HepG2 (cell line): Measurements from ENCODE around the gene POLA2. TPM values are rescaled to one million over a fixed set of nuclear protein-coding genes. Genes with fewer than 3 reads are reported as not detected.

ENCODE experiments used
- ATAC-seq: fragments of 200-7000 bp; cut with Tn5 transposase; 3 replicates; pipeline ENCODE4 v1.9.1; 2020; ENCODE audit warnings: mild to moderate bottlenecking, moderate library complexity
- BruUV-seq: library from RNA; stranded (reverse); fragments of 400-500 nt; replicated peaks from 2 replicates; lab custom pipeline; 2021; lab: Mats Ljungman, UMichigan
- CTCF ChIA-PET: fragments of 300-600 bp; formaldehyde crosslinking; extraction: SDS; loops from one replicate; lab custom pipeline; 2021; ENCODE audit warnings: low total read pairs, inconsistent platforms, low intra/inter-chr PET ratio; lab: Yijun Ruan, JAX
- POLR2A ChIA-PET: fragments of 350-600 bp; sonication (Branson Sonifier 250); formaldehyde crosslinking; loops from one replicate; lab custom pipeline; 2020; ENCODE audit warnings: antibody characterized with exemption, inconsistent platforms; lab: Yijun Ruan, JAX
- DNase-seq: peaks from one replicate; pipeline ENCODE4 v3.0.0-alpha.2; 2015; ENCODE audit warnings: low spot score
- FAIRE-seq: peaks from 3 replicates; lab custom pipeline; 2011; peaks lifted over from hg19 to GRCh38; lab: Jason Lieb, UNC
- H2AFZ ChIP-seq: one replicate; pipeline ENCODE4 v1.6.1; 2011; ENCODE audit warnings: low read length, inconsistent platforms
- H3K27ac ChIP-seq: fragments of 300-600 bp; 3 replicates; pipeline ENCODE4 v1.8.0; 2011; ENCODE audit warnings: mixed run types, mild to moderate bottlenecking, mixed read lengths, low read length, inconsistent platforms; ENCODE audit not compliant: insufficient read depth; ENCODE audit errors: extremely low read length
- H3K27me3 ChIP-seq, 2 experiments: fragments of 200-600 bp in 1 of 2; 2 replicates in 1 of 2; 3 replicates in 1 of 2; pipeline versions ENCODE4 v1.6.0 to v1.8.0; 2011; ENCODE audit warnings: low read length in 2 of 2, mild to moderate bottlenecking in 2 of 2, moderate library complexity in 2 of 2, inconsistent platforms in 1 of 2; ENCODE audit not compliant: insufficient read depth in 2 of 2, control insufficient read depth in 1 of 2
- H3K36me3 ChIP-seq, 2 experiments: fragments of 200-600 bp in 1 of 2; replicated peaks in 1 of 2; 2 replicates in 1 of 2; 3 replicates in 1 of 2; pipeline versions ENCODE4 v1.5.1 to v1.8.0; 2011; ENCODE audit warnings: low read length in 2 of 2, inconsistent platforms in 1 of 2; ENCODE audit not compliant: insufficient read depth in 2 of 2, control insufficient read depth in 1 of 2
- H3K4me1 ChIP-seq: 2 replicates; pipeline ENCODE4 v1.5.1; 2012; ENCODE audit warnings: low read length, inconsistent platforms; ENCODE audit not compliant: insufficient read depth
- H3K4me2 ChIP-seq: 2 replicates; pipeline ENCODE4 v1.6.0; 2011; ENCODE audit warnings: low read depth, low read length, inconsistent platforms
- H3K4me3 ChIP-seq, 3 experiments: fragments of 200-600 bp in 1 of 3; sonication (generic), shearing (Covaris generic) in 1 of 3; replicated peaks in 1 of 3; 2 replicates each; pipeline ENCODE4 v1.5.1; 2011 to 2016; ENCODE audit warnings: low read length in 3 of 3, inconsistent platforms in 2 of 3, low read depth in 2 of 3, mild to moderate bottlenecking in 2 of 3, control low read depth in 1 of 3, mixed read lengths in 1 of 3; ENCODE audit not compliant: insufficient read depth in 1 of 3
- H3K79me2 ChIP-seq: one replicate; pipeline ENCODE4 v1.6.1; 2011; ENCODE audit warnings: low read length, inconsistent platforms; ENCODE audit not compliant: insufficient read depth
- H3K9ac ChIP-seq: 2 replicates; pipeline ENCODE4 v1.6.0; 2011; ENCODE audit warnings: mild to moderate bottlenecking, low read depth, low read length, inconsistent platforms; ENCODE audit not compliant: insufficient read depth
- H3K9me3 ChIP-seq: 2 replicates; pipeline ENCODE4 v1.5.1; 2012; ENCODE audit warnings: mild to moderate bottlenecking, low read length
- H4K20me1 ChIP-seq: 2 replicates; pipeline ENCODE4 v1.6.0; 2011; ENCODE audit warnings: inconsistent platforms, mild to moderate bottlenecking, low read length, moderate library complexity; ENCODE audit not compliant: insufficient read depth
- ETV6 ChIP-seq: sonication (generic); formaldehyde crosslinking; conservative IDR thresholded peaks from 2 replicates; pipeline ENCODE4 v1.4.0; 2020; ENCODE audit warnings: missing genetic modification reagents
- HOXA5 ChIP-seq: sonication (generic); formaldehyde crosslinking; IDR thresholded peaks from 2 replicates; pipeline ENCODE4 v1.4.0; 2020; ENCODE audit warnings: missing genetic modification reagents
- MXI1 ChIP-seq: IDR thresholded peaks from 3 replicates; pipeline ENCODE4 v1.6.1; 2012; ENCODE audit warnings: low read depth, low read length, inconsistent platforms, borderline replicate concordance
- SMC3 ChIP-seq: IDR thresholded peaks from 2 replicates; pipeline ENCODE4 v1.6.1; 2011; ENCODE audit warnings: low read length, improper control_type of control experiment
- STAG1 ChIP-seq: sonication (generic); formaldehyde crosslinking; IDR thresholded peaks from 2 replicates; pipeline ENCODE4 v1.4.0; 2020; ENCODE audit warnings: missing genetic modification reagents
- ZNF138 ChIP-seq: sonication (generic); formaldehyde crosslinking; IDR thresholded peaks from 2 replicates; pipeline ENCODE4 v1.5.0; 2020; ENCODE audit warnings: mild to moderate bottlenecking, low read depth, missing genetic modification reagents
- ZNF530 ChIP-seq: sonication (generic); formaldehyde crosslinking; IDR thresholded peaks from 2 replicates; pipeline ENCODE4 v1.5.0; 2020; ENCODE audit warnings: low read depth, mild to moderate bottlenecking, missing genetic modification reagents
- ZNF550 ChIP-seq: sonication (generic); formaldehyde crosslinking; IDR thresholded peaks from 2 replicates; pipeline ENCODE4 v1.4.0; 2020; ENCODE audit warnings: mild to moderate bottlenecking, missing genetic modification reagents, borderline replicate concordance
- ZSCAN22 ChIP-seq: sonication (generic); formaldehyde crosslinking; IDR thresholded peaks from 2 replicates; pipeline ENCODE4 v1.4.0; 2020; ENCODE audit warnings: mild to moderate bottlenecking, missing genetic modification reagents
- WGBS: methylation state at CpG from one replicate; pipeline ENCODE4 v1.1.6; 2017; ENCODE audit warnings: low lambda C conversion rate; 5-methylcytosine and 5-hydroxymethylcytosine counted together
- in situ Hi-C: cut with HindIII; loops from 2 replicates; pipeline ENCODE4 v1.10.0; 2017; ENCODE audit warnings: low pct_unique_long_range_greater_than_20kb; ENCODE audit not compliant: extremely low pct_ligation_motif_present
- intact Hi-C: fragments of 100-400 bp; cut with micrococcal nuclease; formaldehyde crosslinking; loops from one replicate; pipeline ENCODE4 v1.10.0; 2022; ENCODE audit not compliant: unreplicated experiment
- polyA plus RNA-seq, 8 experiments: library from polyadenylated mRNA; depleted of rRNA in 3 of 8; stranded (reverse) in 7 of 8; unstranded in 1 of 8; fragments of >200 nt; fragmentation: Illumina TruSeq in 4 of 8; extraction: Trizol in 4 of 8; gene quantifications; 2 replicates each; pipeline versions ENCODE4 v1.2.1 to v1.2.3, GENCODE V29; 2011 to 2016; ENCODE audit warnings: low read depth in 4 of 8, missing spikeins in 1 of 8, mixed read lengths in 1 of 8; ENCODE audit not compliant: insufficient read depth in 1 of 8
- total RNA-seq, 5 experiments: library from RNA; depleted of rRNA; stranded (reverse); fragments of >200 nt; fragmentation: Illumina TruSeq; extraction: Trizol; gene quantifications; 2 replicates each; pipeline ENCODE4 v1.2.3, GENCODE V29; 2016; ENCODE audit warnings: low read depth in 1 of 5
- TF ChIP-seq, protein P1 (sequence below): sonication (generic); formaldehyde crosslinking; IDR thresholded peaks from 2 replicates; pipeline ENCODE4 v1.5.1; 2020; ENCODE audit warnings: mild to moderate bottlenecking, missing genetic modification reagents, moderate library complexity
- TF ChIP-seq, protein P2 (sequence below): IDR thresholded peaks from 2 replicates; pipeline ENCODE4 v1.6.1; 2016; ENCODE audit warnings: low read depth
- TF ChIP-seq, protein P3 (sequence below): sonication (generic); formaldehyde crosslinking; IDR thresholded peaks from 2 replicates; pipeline ENCODE4 v1.5.0; 2020; ENCODE audit warnings: mild to moderate bottlenecking, missing genetic modification reagents, moderate library complexity

POLA2 gene
- total and polyA plus RNA-seq, 2 of the 13 experiments (the other 11 are each of a cell fraction or from before 2014, with no cell fraction given), result 9.7 to 15.6 TPM

DNA sequence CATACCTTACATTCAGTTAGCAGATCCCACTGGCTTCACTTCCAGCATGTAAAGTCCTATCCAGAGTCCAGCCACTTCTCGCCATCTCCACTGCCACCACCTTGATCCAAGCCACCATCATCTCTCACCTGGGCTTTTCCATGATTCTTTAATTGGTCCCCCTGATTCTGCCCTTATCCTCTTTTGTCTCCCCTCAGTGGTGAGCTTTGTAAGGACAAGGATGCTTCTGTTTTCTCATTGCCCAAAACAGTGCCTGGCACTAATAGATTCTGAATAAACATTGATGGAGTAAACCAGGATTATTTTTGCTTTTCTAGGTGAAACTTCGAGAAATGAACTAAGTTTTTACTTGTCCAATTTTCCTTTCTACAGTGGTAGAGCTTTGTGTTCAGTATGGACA, 4.4 kb downstream of the POLA2 start:
- H3K79me2 ChIP-seq, result peaks cover 20% of the 10 kb centered on the region
- TF ChIP-seq, protein P1, sequence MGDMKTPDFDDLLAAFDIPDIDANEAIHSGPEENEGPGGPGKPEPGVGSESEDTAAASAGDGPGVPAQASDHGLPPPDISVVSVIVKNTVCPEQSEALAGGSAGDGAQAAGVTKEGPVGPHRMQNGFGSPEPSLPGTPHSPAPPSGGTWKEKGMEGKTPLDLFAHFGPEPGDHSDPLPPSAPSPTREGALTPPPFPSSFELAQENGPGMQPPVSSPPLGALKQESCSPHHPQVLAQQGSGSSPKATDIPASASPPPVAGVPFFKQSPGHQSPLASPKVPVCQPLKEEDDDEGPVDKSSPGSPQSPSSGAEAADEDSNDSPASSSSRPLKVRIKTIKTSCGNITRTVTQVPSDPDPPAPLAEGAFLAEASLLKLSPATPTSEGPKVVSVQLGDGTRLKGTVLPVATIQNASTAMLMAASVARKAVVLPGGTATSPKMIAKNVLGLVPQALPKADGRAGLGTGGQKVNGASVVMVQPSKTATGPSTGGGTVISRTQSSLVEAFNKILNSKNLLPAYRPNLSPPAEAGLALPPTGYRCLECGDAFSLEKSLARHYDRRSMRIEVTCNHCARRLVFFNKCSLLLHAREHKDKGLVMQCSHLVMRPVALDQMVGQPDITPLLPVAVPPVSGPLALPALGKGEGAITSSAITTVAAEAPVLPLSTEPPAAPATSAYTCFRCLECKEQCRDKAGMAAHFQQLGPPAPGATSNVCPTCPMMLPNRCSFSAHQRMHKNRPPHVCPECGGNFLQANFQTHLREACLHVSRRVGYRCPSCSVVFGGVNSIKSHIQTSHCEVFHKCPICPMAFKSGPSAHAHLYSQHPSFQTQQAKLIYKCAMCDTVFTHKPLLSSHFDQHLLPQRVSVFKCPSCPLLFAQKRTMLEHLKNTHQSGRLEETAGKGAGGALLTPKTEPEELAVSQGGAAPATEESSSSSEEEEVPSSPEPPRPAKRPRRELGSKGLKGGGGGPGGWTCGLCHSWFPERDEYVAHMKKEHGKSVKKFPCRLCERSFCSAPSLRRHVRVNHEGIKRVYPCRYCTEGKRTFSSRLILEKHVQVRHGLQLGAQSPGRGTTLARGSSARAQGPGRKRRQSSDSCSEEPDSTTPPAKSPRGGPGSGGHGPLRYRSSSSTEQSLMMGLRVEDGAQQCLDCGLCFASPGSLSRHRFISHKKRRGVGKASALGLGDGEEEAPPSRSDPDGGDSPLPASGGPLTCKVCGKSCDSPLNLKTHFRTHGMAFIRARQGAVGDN (CRISPR knock-in tag), result no peak
- TF ChIP-seq STAG1 (CRISPR knock-in tag) (peak; percentile 5; the same call in 1 of the 2 replicates), HOXA5 (no peak), ZNF138 (CRISPR knock-in tag) (no peak), ZNF550 (CRISPR knock-in tag) (no peak), ZSCAN22 (CRISPR knock-in tag) (no peak), ETV6 (CRISPR knock-in tag) (no peak), SMC3 (0 out of 2 replicates have a peak, but pooled peaks have one; percentile 3), MXI1 (no peak), ZNF530 (CRISPR knock-in tag) (no peak)
- TF ChIP-seq, protein P2, sequence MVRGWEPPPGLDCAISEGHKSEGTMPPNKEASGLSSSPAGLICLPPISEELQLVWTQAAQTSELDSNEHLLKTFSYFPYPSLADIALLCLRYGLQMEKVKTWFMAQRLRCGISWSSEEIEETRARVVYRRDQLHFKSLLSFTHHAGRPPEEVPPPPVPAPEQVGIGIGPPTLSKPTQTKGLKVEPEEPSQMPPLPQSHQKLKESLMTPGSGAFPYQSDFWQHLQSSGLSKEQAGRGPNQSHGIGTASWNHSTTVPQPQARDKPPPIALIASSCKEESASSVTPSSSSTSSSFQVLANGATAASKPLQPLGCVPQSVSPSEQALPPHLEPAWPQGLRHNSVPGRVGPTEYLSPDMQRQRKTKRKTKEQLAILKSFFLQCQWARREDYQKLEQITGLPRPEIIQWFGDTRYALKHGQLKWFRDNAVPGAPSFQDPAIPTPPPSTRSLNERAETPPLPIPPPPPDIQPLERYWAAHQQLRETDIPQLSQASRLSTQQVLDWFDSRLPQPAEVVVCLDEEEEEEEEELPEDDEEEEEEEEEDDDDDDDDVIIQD (CRISPR knock-in tag), result no peak
- TF ChIP-seq, protein P3, sequence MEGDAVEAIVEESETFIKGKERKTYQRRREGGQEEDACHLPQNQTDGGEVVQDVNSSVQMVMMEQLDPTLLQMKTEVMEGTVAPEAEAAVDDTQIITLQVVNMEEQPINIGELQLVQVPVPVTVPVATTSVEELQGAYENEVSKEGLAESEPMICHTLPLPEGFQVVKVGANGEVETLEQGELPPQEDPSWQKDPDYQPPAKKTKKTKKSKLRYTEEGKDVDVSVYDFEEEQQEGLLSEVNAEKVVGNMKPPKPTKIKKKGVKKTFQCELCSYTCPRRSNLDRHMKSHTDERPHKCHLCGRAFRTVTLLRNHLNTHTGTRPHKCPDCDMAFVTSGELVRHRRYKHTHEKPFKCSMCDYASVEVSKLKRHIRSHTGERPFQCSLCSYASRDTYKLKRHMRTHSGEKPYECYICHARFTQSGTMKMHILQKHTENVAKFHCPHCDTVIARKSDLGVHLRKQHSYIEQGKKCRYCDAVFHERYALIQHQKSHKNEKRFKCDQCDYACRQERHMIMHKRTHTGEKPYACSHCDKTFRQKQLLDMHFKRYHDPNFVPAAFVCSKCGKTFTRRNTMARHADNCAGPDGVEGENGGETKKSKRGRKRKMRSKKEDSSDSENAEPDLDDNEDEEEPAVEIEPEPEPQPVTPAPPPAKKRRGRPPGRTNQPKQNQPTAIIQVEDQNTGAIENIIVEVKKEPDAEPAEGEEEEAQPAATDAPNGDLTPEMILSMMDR (CRISPR knock-in tag), result peak; percentile 57
- H3K4me3 ChIP-seq, result no peak overlapping the region
- H2AFZ ChIP-seq, result no peak overlapping the region
- BruUV-seq, result no TSS peak
- ATAC-seq (no peak), DNase-seq (no peak), FAIRE-seq (no peak)
- no peak overlapping the region for H3K4me2 ChIP-seq
- in situ Hi-C loops (no loop called here), intact Hi-C loops (no loop called here)
- ChIA-PET POLR2A (interaction anchor here (1.4 kb wide), 1 partner anchor 67 kb away, joined by 3 read pairs; the partner anchor contains the start of gene DPF2), CTCF (interaction anchor here (0.8 to 1.2 kb wide), 2 partner anchors 41 to 61 kb away, joined by 4 to 5 read pairs; no protein-coding TSS in a partner anchor)
- no peaks in the 10 kb centered on the region; a peak in 1 of 5 replicates for H3K27me3 ChIP-seq
- H3K36me3 ChIP-seq, result peaks cover 1 to 19% of the 10 kb centered on the region in 2 experiments; a peak in 4 of 5 replicates
- no peaks in the 10 kb centered on the region for H4K20me1 ChIP-seq
- H3K9ac ChIP-seq, result no peak overlapping the region
- H3K9me3 ChIP-seq, result no peaks in the 10 kb centered on the region
- no peak overlapping the region for H3K27ac ChIP-seq
- H3K4me1 ChIP-seq, result peaks cover 23% of the 10 kb centered on the region
- 71% methylated on average over 2 of the region's 2 CpGs for WGBS
